Measurements from ENCODE around the gene MPDZ.

GRCh38 chr9:13292782-13293181 lies 13.3 kb upstream of the MPDZ start:
- no peak for TF ChIP-seq EZH2 (IDR thresholded peaks at IDR 0.05; ENCODE audit: borderline replicate concordance, low read length)
- no peak for TF ChIP-seq CTCF (IDR thresholded peaks at IDR 0.05; ENCODE audit: low read length)

Measured in OCI-LY1 (cell line).